Kidney glomerular epithelial cell (primary cell): ENCODE results near the gene CDKN1C.

Source experiments
- DNase-seq: peaks from one replicate; lab custom pipeline; 2025; lab: John Stamatoyannopoulos, UW

Gene CDKN1C

GRCh38 chr11:2846470-2846869, 39.1 kb downstream of the CDKN1C start:
- DNase-seq = no peak

GRCh38 chr11:2846056-2846455, 39.5 kb downstream of the CDKN1C start:
- no peak for DNase-seq

GRCh38 chr11:2844996-2845395, 40.6 kb downstream of the CDKN1C start:
- DNase-seq = no peak

- DNase-seq = no peak
Observed at GRCh38 chr11:2844116-2844842, 41.3 kb downstream of the CDKN1C start.

- DNase-seq = no peak
Observed at GRCh38 chr11:2843551-2843950, 42.0 kb downstream of the CDKN1C start.

GRCh38 chr11:2842876-2843275, 42.7 kb downstream of the CDKN1C start:
- no peak for DNase-seq

- DNase-seq = no peak
Observed at GRCh38 chr11:2841411-2842190, 44.0 kb downstream of the CDKN1C start.

GRCh38 chr11:2839395-2839943, 46.1 kb downstream of the CDKN1C start:
- DNase-seq = no peak

GRCh38 chr11:2838676-2839294, 46.8 kb downstream of the CDKN1C start:
- no peak for DNase-seq

- no peak for DNase-seq
Observed at GRCh38 chr11:2838091-2838490, 47.5 kb downstream of the CDKN1C start.

- no peak for DNase-seq
Observed at GRCh38 chr11:2837651-2838050, 47.9 kb downstream of the CDKN1C start.

- DNase-seq = no peak
Observed at GRCh38 chr11:2837096-2837601, 48.4 kb downstream of the CDKN1C start.

- DNase-seq = no peak
Observed at GRCh38 chr11:2836315-2837095, 49.1 kb downstream of the CDKN1C start.

- DNase-seq = no peak
Observed at GRCh38 chr11:2835751-2836150, 49.8 kb downstream of the CDKN1C start.

- no peak for DNase-seq
Observed at GRCh38 chr11:2835296-2835695, 50.3 kb downstream of the CDKN1C start.

- no peak for DNase-seq
Observed at GRCh38 chr11:2834503-2835273, 50.9 kb downstream of the CDKN1C start.

- no peak for DNase-seq
Observed at GRCh38 chr11:2833716-2834502, 51.7 kb downstream of the CDKN1C start.
